LHCN-M2 (cell line): Measurements from ENCODE around the gene CCAR1. TPM values are rescaled to one million over a fixed set of nuclear protein-coding genes. Genes with fewer than 3 reads are reported as not detected.
"Not testable (repeated sequence)": the region's sequence is repeated elsewhere in the genome, so short reads cannot be mapped to it uniquely, and the experiment has no call there.

Source experiments
- DNase-seq: peaks from one replicate; pipeline ENCODE4 v3.0.0-alpha.2; 2012; ENCODE audit warnings: low read depth
- total RNA-seq: library from RNA; depleted of rRNA; stranded (reverse); fragments of >200 nt; gene quantifications from 2 replicates; pipeline ENCODE4 v1.2.3, GENCODE V29; 2014

Gene CCAR1
- total RNA-seq, 1 experiment from 2014 or later: 60.3 TPM

DNA sequence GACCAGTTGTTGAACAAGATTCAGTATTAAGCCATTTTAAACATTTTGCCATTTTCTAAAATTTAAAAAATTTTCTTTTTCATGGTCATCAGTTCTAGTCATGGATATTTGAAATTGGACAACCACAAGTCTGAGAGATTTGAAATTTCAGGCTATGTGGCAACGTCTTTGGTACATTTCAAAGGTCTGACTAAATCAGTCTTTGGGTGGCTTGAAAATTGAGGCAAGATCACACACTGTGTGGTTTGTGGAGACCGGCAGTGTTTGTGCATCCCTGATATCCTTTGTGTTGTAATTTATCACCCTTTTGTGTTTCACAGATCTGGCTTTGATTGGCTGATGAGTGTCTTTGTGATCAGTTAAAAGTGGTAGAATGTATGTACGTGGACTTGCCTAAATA lies 35.7 kb downstream of the CCAR1 start:
- DNase-seq: peak; percentile 41

DNA sequence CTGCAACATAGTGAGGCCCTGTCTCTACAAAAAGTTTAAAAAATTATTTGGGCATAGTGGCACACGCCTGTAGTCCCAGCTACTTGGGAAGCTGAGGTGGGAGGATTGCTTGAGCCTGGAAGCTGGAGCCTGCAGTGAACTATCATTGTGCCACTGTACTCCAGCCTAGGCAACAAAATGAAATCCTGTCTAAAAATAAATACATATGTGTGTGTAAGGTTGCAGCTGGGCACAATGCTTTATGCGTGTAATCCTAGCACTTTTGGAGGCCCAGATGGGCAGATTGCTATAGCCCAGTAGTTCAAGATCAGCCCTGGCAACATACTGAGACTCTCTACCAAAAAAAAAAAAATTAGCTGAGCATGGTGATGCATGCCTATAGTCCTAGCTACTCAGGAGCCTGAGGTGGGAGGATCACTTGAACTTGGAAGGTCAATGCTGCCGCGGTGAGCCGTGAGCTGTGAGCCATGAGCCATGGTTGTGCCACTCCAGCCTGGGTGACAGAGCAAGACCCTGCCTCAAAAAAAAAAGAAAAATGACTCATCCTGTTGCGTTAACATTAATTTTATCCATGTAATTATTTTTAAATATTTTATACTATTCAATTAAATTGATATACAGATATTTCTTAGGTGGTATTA lies 38.3 kb downstream of the CCAR1 start:
- no peak for DNase-seq

DNA sequence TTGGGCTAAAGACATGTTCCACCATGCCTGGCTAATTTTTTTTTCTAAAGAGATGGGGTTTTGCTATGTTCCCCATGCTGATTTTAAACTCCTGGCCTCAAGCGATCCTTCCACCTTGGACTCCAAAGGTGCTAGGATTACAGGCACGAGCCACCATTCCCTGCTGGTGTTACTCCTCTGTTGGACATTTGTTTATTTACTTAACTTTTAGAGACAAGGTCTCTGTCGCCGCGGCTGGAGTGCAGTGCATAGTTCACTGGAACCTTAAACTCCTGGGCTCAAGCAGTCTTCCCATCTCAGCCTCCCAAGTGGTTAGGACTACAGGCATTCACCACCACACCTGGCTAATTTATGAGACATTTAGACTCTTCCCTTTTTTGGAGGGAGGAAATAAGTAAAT lies 38.9 kb downstream of the CCAR1 start:
- no peak for DNase-seq

DNA sequence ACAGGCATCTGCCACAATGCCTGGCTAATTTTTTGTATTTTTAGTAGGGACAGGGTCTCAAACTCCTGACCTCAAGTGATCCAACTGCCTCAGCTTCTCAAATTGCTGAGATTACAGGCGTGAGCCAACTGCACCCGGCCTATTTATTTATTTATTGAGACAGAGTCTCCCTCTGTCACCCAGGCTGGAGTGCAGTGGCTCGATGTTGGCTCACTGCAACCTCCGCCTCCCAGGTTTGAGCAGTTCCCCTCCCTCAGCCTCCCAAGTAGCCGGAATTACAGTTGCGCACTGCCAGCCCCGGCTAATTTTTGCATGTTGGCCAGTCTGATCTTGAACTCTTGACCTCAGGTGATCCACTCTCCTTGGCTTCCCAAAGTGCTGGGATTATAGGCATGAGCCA lies 46.4 kb downstream of the CCAR1 start:
- DNase-seq: not testable (repeated sequence)

DNA sequence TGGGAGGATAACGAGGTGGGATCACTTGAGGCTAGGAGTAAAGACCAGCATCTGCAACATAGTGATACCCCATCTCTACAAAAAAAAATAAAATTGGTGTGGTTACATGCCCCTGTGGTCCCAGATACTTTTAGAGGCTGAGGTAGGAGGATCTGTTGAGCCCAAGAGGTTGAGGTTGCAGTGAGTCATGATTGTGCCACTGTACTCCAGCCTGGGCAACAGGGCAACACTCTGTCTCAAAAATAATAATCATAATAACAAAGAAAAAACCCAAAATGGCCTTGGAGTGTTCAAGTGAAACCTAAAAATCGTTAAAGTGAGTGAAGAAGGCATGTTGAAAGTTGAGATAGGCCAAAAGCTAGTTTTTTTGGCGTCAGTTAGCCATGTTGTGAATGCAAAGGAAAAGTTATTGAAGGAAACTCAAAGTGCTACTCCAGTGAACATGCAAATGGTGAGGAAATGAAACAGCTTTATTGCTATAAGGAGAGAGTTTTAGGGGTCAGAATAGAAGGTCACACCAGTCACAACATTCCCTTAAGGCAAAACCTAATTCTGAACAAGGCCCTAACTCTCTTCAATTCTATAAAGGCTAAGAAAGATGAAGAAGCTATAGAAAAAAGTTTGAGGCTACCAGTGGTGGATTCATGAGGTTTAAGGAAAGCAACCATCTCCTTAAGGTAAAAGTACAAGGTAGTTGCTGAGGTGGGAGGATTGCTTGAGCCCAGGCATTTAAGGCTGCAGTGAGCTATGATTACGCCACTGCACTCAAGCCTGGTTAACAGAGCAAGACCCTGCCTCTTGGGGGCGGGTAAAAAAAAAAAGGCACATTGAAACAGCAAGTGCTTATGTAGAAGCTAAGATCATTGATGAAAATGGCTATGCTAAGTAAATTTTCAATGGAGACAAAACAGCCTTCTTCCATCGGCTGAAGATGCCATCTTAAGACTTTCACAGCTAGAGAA lies 60.9 kb downstream of the CCAR1 start:
- DNase-seq: no peak

DNA sequence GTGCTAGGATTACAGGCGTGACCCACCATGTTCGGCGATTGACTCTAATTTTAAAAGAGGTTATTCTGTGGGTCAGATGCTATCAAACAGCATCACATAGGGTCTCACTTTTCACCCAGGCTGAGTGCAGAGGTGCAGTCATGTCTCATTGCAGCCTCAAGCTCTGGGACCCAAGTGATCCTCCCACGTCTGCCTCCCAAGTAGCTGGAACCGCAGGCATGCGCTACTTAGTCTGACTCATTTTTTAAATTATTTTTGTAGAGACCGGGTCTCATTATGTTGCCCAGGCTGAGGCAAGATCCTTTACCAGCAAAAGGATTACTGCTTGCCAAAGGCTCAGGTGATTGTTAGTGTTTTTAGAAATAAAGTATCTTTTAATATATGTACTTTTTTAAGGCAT lies 63.4 kb downstream of the CCAR1 start:
- DNase-seq: peak; percentile 23

DNA sequence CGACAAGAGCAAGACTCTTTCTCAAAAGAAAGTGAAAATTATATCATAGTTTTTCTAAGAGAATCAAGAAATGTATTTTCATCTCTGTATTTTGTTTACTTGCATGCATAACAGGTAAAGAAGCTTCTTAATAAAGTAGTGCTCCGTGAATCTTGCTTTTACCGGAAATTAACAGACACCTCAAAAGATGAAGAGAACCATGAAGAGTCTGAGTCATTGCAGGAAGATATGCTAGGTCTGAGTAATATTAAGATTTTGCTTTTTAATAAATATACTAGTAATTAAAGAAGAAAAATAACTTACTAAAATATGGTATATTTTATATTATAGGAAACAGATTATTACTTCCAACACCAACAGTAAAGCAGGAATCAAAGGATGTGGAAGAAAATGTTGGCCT lies 66.8 kb downstream of the CCAR1 start:
- no peak for DNase-seq

DNA sequence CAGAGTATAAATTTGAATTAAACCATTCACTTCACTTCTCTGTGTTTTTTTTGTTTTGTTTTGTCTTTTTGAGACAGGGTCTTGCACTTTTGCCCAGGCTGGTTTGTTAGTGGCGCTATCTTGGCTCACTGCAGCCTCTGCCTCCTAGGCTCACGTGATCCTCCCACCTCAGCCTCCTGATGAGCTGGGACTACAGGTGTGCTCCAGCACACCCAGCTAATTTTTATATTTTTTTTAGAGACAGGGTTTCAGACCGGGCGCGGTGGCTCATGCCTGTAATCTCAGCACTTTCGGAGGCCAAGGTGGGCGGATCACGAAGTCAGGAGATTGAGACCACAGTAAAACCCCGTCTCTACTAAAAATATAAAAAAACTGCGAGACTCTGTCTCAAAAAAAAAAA lies 69.4 kb downstream of the CCAR1 start:
- DNase-seq: no peak

DNA sequence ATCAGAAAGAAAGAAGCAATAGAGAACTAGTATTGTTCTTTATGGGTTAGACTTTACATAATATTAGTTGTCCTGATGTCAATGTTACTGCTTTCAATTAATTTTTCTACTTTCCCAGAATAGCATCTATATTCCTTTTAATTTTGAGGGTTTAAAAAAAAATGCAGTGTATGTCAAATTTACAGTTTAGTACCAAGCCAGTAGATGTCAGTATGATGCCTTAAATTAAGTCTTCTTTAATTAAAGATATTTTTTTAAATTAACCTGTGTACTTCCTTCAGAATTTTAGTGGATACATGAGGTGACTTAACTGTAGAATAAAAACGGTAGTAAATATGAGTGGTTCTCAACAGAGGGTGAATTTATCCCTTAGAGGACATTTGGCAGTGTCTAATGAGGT lies 71.1 kb downstream of the CCAR1 start:
- peak; percentile 10 for DNase-seq

DNA sequence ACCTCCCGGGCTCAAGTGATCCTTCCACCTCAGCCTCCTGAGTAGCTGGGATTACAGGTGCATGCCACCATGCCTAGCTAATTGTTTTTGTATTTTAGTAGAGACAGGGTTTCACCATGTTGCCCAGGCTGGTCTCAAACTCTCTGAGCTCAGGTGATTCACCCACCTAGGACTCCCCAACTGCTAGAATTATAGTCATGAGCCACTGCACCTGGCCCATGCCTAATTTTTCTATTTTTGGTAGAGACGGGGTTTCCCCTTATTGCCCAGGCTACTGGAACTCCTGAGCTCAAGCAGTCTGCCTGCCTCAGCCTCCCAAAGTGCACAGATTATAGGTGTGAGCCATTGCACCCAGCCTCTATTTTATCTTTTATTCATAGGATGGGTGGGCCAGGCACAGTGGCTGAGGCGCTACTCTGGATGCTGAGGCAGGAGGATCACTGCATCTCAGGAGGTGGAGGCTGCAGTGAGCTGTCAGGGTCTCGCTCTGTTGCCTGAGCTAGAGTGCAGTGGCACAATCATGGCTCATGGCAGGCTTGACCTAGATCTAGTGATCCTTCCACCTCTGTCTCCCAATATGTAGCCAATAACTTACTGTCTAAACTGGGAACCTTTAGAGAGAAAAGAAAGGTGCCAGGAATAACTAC lies 75.0 kb downstream of the CCAR1 start:
- DNase-seq: no peak

DNA sequence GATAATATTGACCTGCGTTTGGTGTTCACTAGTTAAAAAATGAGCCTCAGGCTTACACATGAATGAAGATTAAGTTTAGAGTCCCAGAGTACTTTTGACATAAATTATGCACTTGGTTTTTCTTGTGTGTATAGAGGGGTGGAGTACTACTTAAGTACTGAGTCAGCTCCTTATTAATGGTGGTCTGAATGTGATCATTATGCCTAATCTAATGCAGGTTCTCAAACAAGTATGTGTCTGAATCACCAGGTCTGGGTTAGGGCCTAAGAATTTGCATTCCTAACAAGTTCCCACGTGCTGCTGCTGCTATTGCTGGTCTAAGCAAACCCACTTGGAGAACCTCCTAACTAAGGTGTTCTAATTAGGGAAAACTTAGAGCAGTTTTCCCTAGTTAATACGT lies 75.6 kb downstream of the CCAR1 start:
- no peak for DNase-seq

DNA sequence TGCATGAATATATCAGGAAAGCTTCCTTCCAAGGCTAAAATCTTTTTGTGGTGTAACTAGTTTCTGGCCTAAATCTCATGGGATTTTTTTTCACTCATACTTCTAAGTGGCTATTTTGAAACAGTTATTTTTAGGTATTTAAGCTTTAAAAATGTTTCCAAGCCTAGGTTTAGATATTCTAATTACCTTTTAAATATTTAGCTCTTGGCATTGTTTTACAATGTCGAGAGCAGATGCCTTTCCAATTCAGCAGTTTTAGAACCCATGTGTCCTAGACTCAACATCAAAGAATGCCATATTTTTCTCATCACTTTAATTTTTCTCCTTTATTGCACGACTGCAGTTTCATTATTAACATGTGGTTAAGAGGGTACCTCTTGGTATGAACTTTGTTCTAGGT lies 79.2 kb downstream of the CCAR1 start:
- no peak for DNase-seq

DNA sequence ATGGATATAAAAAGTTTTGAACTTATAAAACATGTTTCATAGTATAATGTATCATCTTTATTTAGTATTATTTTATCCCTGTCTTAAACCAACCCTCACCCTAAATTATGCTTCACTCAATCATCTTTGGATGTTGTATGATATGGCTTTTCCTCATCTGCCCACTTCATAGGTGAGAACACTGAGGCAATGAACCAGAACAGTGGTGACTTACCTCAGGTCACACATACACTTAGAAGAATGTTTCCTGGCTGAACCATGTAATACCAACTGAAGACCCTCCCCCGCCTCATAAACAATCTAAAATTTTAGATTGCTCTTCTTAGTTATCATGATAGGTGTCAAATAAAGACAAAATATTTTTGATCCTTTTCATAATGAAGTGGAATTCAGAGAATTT lies 83.7 kb downstream of the CCAR1 start:
- DNase-seq: no peak

DNA sequence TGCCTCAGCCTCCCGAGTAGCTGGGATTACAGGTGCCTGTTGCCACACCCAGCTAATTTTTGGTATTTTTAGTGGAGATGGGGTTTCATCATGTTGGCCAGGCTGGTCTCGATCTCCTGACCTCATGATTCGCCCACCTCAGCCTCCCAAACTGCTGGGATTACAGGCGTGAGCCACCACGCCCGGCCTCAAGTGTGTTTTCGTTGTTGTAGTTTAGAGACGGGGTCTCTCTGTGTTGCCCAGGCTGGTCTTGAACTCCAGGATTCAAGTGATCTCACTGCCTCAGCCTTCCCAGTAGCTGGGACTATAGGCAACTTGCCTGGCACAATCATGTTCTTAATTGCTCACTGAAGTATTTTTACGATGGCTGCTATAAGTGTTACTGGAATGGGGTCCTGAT lies 89.8 kb downstream of the CCAR1 start:
- DNase-seq: not testable (repeated sequence)

DNA sequence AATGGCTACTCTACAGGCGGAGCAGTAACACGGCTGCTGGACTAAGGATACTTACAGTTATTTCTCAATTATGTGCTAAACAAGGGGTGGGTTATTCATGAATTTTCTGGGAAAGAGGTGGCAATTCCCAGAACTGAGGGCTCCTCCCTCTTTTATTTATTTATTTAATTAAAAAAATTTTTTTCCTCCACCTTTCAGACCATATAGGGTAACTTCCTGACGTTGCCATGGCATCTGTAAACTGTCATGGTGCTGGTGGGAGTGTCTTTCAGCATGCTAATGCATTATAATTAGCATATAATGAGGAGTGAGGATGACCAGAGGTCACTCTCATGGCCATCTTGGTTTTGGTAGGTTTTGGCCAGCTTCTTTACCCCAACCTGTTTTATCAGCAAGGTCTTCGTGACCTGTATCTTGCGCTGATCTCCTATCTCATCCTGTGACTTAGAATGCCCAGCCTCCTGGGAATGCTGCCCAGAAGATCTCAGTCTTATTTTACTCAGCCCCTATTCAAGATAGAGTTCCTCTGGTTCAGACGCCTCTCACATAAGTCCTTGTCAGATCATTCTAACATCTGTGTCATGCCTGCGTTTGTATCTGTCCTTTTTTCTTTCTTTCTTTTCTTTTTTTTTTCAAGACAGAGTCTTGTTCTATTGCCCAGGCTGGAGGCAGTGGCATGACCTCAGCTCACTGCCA lies 90.4 kb downstream of the CCAR1 start:
- no peak for DNase-seq

DNA sequence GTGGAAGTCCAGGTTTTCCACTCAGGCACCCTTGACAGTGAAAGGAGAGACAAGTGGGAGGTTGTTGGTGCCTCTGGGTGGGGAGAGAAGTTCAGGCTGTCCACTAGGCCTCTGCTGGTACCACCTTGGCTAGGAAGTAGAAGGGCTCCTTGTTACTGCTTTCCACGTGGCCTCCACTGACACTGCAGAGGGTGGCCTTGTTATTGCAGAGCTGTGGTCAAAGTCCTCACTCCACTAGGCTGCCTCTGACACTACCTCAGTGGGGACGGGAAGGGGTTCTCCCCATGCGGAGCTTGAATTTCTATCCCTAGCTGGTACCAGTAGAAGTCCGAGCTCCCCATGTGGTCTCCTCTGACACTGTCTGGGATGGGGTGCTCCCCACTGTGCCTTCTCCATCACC lies 91.4 kb downstream of the CCAR1 start:
- no peak for DNase-seq

DNA sequence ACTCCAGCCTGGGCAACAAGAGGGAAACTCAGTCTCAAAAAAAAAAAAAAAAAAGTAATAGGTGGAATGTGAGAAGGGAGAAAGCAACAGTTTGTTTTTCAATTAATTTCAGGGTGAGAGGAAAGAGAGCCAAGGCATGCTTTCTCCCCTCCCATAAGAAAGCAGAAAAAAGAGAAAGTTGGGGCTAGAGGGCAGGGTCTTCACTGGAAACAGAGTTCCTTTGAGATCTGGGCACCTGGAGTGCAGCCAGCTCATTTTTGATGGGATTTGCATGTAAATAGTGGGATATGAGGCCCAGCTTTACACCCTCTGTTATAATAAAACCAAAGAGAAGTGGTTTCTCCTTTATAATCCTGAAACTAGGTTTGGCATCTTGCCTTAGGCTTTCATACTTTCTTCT lies 92.5 kb downstream of the CCAR1 start:
- DNase-seq: no peak

DNA sequence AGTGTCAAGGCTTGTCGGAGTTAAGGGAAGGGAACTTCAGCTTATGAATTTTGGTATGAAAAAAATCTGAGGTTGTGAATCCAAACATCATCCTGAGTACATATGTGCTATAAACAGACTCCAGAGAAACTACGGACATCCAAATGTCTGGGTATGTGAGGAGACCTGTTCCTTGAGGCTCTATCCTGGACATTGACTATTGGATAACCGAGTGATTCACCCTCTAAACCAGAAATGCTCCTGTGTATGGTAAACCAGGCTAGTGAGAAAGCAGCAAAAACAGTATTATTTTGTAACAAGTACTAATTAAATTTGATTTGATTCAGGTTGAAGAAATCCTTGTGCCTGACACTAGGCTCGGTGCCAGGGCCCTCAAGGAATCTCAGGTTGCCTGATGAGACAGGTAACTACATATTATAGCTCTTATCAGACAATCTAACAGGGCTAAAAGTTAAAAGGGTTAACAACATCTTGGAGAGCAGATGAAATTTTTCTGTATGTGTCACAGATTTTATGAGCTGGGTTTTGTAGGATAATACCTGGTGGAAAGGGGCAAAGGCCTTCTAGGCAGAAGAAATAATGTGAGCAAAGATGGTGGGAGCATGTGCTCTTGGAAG lies 95.9 kb downstream of the CCAR1 start:
- DNase-seq: no peak

DNA sequence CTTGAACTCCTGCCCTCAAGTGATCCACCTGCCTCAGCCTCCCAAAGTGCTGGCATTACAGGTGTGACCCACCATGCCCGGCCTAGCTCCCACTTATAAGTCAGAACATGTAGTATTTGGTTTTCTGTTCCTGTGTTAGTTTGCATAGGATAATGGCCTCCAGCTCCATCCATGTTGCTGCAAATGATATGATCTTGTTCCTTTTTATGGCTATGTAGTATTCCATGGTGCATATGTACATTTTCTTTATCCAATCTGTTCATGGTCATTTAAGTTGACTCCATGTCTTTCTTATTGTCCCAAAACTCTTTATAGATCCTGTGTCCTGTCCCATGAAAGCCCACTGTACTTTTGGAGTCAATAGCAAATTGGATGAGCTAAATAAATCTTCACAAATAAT lies 99.3 kb downstream of the CCAR1 start:
- not testable (repeated sequence) for DNase-seq

DNA sequence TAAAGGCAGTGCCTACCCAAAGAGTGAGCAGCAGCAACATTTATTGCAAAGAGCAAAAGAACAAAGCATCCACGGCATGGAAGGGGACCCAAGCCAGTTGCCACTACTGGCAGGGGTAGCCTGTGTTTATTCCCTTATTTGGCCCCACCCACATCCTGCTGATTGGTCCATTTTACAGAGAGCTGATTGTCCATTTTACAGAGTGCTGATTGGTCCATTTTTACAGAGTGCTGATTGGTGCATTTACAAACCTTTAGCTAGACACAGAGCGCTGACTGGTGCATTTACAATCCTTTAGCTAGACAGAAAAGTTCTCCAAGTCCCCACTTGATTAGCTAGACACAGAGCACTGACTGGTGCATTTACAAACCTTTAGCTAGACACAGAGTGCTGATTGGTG lies 101.6 kb downstream of the CCAR1 start:
- not testable (repeated sequence) for DNase-seq
